Mucosa of rectum (tissue), 2 donors: ENCODE results near the gene AMER2.

Experiments
- H3K27ac ChIP-seq, 2 donors: one replicate each; pipeline ENCODE4 v1.7.0; 2013; ENCODE audit warnings: inconsistent platforms in 2 of 2, low read depth in 2 of 2, low read length in 2 of 2
- H3K27me3 ChIP-seq, 2 donors: one replicate each; pipeline ENCODE4 v1.7.0; 2013; ENCODE audit warnings: low read length in 2 of 2; ENCODE audit not compliant: control insufficient read depth in 2 of 2, insufficient read depth in 2 of 2
- H3K36me3 ChIP-seq, 2 donors: one replicate each; pipeline ENCODE4 v1.7.0; 2013; ENCODE audit warnings: low read length in 2 of 2; ENCODE audit not compliant: control insufficient read depth in 2 of 2, insufficient read depth in 2 of 2
- H3K4me1 ChIP-seq, 2 donors: one replicate each; pipeline ENCODE4 v1.7.0; 2013; ENCODE audit warnings: low read length in 2 of 2, mild to moderate bottlenecking in 1 of 2; ENCODE audit not compliant: control insufficient read depth in 2 of 2, insufficient read depth in 2 of 2
- H3K4me3 ChIP-seq, 2 donors: one replicate each; pipeline ENCODE4 v1.7.0; 2013; ENCODE audit warnings: low read length in 2 of 2
- H3K9ac ChIP-seq, 2 donors: one replicate each; pipeline ENCODE4 v1.7.0; 2013; ENCODE audit warnings: low read length in 2 of 2, low read depth in 1 of 2, mild to moderate bottlenecking in 1 of 2
- H3K9me3 ChIP-seq, 2 donors: one replicate each; pipeline ENCODE4 v1.7.0; 2013; ENCODE audit warnings: low read length in 2 of 2; ENCODE audit not compliant: control insufficient read depth in 2 of 2
- donor health status: healthy.
- donor health status: Normal muscosa, but diverticular disease.

Gene AMER2

GRCh38 chr13:25174304-25174703 is 2.2 kb upstream of the AMER2 start:
- Histone ChIP-seq H3K27ac (no peak overlapping the region), H3K4me3 (no peak overlapping the region), H3K27me3 (peaks cover 11 to 20% of the 10 kb centered on the region in 2 donors), H3K9ac (no peak overlapping the region), H3K36me3 (no peaks in the 10 kb centered on the region), H3K4me1 (peaks cover 0 to 2% of the 10 kb centered on the region in 2 donors), H3K9me3 (no peaks in the 10 kb centered on the region)

- no peak overlapping the region for H3K27ac ChIP-seq
- no peaks in the 10 kb centered on the region for H3K36me3 ChIP-seq
- H3K4me3 ChIP-seq = no peak overlapping the region
- no peaks in the 10 kb centered on the region for H3K9me3 ChIP-seq
- H3K27me3 ChIP-seq = peaks cover 11 to 20% of the 10 kb centered on the region in 2 donors
- H3K9ac ChIP-seq = no peak overlapping the region
- peaks cover 0 to 2% of the 10 kb centered on the region in 2 donors for H3K4me1 ChIP-seq
Measured at GRCh38 chr13:25172303-25172630, 179 bp upstream of the AMER2 start.

GRCh38 chr13:25171170-25171516 is 945 bp downstream of the AMER2 start:
- H3K4me3 ChIP-seq = no peak overlapping the region
- no peak overlapping the region for H3K9ac ChIP-seq
- H3K27ac ChIP-seq = no peak overlapping the region
- peaks cover 11 to 20% of the 10 kb centered on the region in 2 donors for H3K27me3 ChIP-seq
- no peaks in the 10 kb centered on the region for H3K36me3 ChIP-seq
- no peaks in the 10 kb centered on the region for H3K9me3 ChIP-seq
- peaks cover 0 to 2% of the 10 kb centered on the region in 2 donors for H3K4me1 ChIP-seq

GRCh38 chr13:25170554-25171111 is 1.5 kb downstream of the AMER2 start:
- no peaks in the 10 kb centered on the region for H3K36me3 ChIP-seq

GRCh38 chr13:25169951-25170553 is 2.0 kb downstream of the AMER2 start:
- H3K4me3 ChIP-seq = no peak overlapping the region
- H3K9ac ChIP-seq = no peak overlapping the region

More at GRCh38 chr13:25170554-25171111, 1.5 kb downstream of the AMER2 start:
- Histone ChIP-seq H3K4me1 (peaks cover 0 to 2% of the 10 kb centered on the region in 2 donors), H3K9ac (no peak overlapping the region), H3K27me3 (peaks cover 11 to 20% of the 10 kb centered on the region in 2 donors), H3K4me3 (no peak overlapping the region), H3K27ac (no peak overlapping the region), H3K9me3 (no peaks in the 10 kb centered on the region)

GRCh38 chr13:25169356-25169755 is 2.7 kb downstream of the AMER2 start:
- H3K9me3 ChIP-seq = no peaks in the 10 kb centered on the region
- no peaks in the 10 kb centered on the region for H3K36me3 ChIP-seq
- no peak overlapping the region for H3K27ac ChIP-seq
- H3K9ac ChIP-seq = no peak overlapping the region
- peaks cover 0 to 2% of the 10 kb centered on the region in 2 donors for H3K4me1 ChIP-seq
- peaks cover 11 to 17% of the 10 kb centered on the region in 2 donors for H3K27me3 ChIP-seq
- H3K4me3 ChIP-seq = no peak overlapping the region

More at GRCh38 chr13:25169951-25170553, 2.0 kb downstream of the AMER2 start:
- no peaks in the 10 kb centered on the region for H3K9me3 ChIP-seq
- peaks cover 11 to 17% of the 10 kb centered on the region in 2 donors for H3K27me3 ChIP-seq
- H3K27ac ChIP-seq = no peak overlapping the region
- peaks cover 0 to 2% of the 10 kb centered on the region in 2 donors for H3K4me1 ChIP-seq
- no peaks in the 10 kb centered on the region for H3K36me3 ChIP-seq

- H3K4me3 ChIP-seq = no peak overlapping the region
- H3K36me3 ChIP-seq = no peaks in the 10 kb centered on the region
- H3K27ac ChIP-seq = no peak overlapping the region
- no peaks in the 10 kb centered on the region for H3K9me3 ChIP-seq
- no peak overlapping the region for H3K9ac ChIP-seq
- peaks cover 0 to 2% of the 10 kb centered on the region in 2 donors for H3K4me1 ChIP-seq
- H3K27me3 ChIP-seq = peaks cover 11 to 17% of the 10 kb centered on the region in 2 donors
Measured at GRCh38 chr13:25168790-25169189, 3.3 kb downstream of the AMER2 start.

- no peak overlapping the region for H3K9ac ChIP-seq
- H3K27ac ChIP-seq = no peak overlapping the region
- no peaks in the 10 kb centered on the region for H3K36me3 ChIP-seq
- no peaks in the 10 kb centered on the region for H3K9me3 ChIP-seq
- H3K4me3 ChIP-seq = no peak overlapping the region
- peaks cover 0 to 2% of the 10 kb centered on the region in 2 donors for H3K4me1 ChIP-seq
- H3K27me3 ChIP-seq = peaks cover 9 to 14% of the 10 kb centered on the region in 2 donors
Measured at GRCh38 chr13:25167382-25168174, 4.5 kb downstream of the AMER2 start.

GRCh38 chr13:25166306-25166705 is 5.8 kb downstream of the AMER2 start:
- Histone ChIP-seq H3K27me3 (peaks cover 3 to 4% of the 10 kb centered on the region in 2 donors), H3K4me1 (no peaks in the 10 kb centered on the region), H3K36me3 (no peaks in the 10 kb centered on the region), H3K9ac (no peak overlapping the region), H3K27ac (no peak overlapping the region), H3K9me3 (no peaks in the 10 kb centered on the region), H3K4me3 (no peak overlapping the region)

- no peaks in the 10 kb centered on the region for H3K9me3 ChIP-seq
- H3K36me3 ChIP-seq = no peaks in the 10 kb centered on the region
- no peak overlapping the region for H3K27ac ChIP-seq
- no peak overlapping the region for H3K9ac ChIP-seq
- peaks cover 3 to 4% of the 10 kb centered on the region in 2 donors for H3K27me3 ChIP-seq
- no peak overlapping the region for H3K4me3 ChIP-seq
- H3K4me1 ChIP-seq = no peaks in the 10 kb centered on the region
Measured at GRCh38 chr13:25165663-25166062, 6.4 kb downstream of the AMER2 start.
